Osteocyte (in vitro differentiated cells): Measurements from ENCODE around the gene BAAT. TPM values are rescaled to one million over a fixed set of nuclear protein-coding genes. Genes with fewer than 3 reads are reported as not detected.

ENCODE experiments used
- DNase-seq: peaks from one replicate; pipeline ENCODE4 v3.0.0; 2021; ENCODE audit warnings: mixed read lengths; ENCODE audit not compliant: unreplicated experiment; ENCODE audit errors: extremely low spot score
- H3K27ac Mint-ChIP-seq: one replicate; pipeline ENCODE4 v1.8.0; 2021; ENCODE audit warnings: mild to moderate bottlenecking, mixed read lengths; ENCODE audit not compliant: unreplicated experiment
- H3K27me3 Mint-ChIP-seq: one replicate; pipeline ENCODE4 v1.8.0; 2021; ENCODE audit warnings: mixed read lengths; ENCODE audit not compliant: unreplicated experiment
- H3K36me3 Mint-ChIP-seq: one replicate; pipeline ENCODE4 v1.8.0; 2021; ENCODE audit warnings: mixed read lengths; ENCODE audit not compliant: unreplicated experiment
- H3K4me1 Mint-ChIP-seq: one replicate; pipeline ENCODE4 v1.8.0; 2021; ENCODE audit warnings: mixed read lengths; ENCODE audit not compliant: unreplicated experiment
- H3K4me3 Mint-ChIP-seq: one replicate; pipeline ENCODE4 v1.8.0; 2021; ENCODE audit warnings: mild to moderate bottlenecking, moderate library complexity, mixed read lengths; ENCODE audit not compliant: unreplicated experiment
- H3K9me3 Mint-ChIP-seq: one replicate; pipeline ENCODE4 v1.8.0; 2021; ENCODE audit warnings: mixed read lengths; ENCODE audit not compliant: unreplicated experiment
- CTCF ChIP-seq: fragments of 200-600 bp; sonication (generic); IDR thresholded peaks from 2 replicates; pipeline ENCODE4 v1.5.0; 2021; ENCODE audit warnings: antibody characterized with exemption, mild to moderate bottlenecking, moderate library complexity
- total RNA-seq: library from RNA; stranded (reverse); gene quantifications from 2 replicates; pipeline ENCODE4 v1.2.1, GENCODE V29; 2021

Gene BAAT
- total RNA-seq, 1 donor from 2014 or later: 0.13 TPM

GRCh38 chr9:101398930-101399642, 14.3 kb upstream of the BAAT start:
- Mint-ChIP-seq H3K36me3 (peaks cover 51% of the 10 kb centered on the region), H3K27me3 (no peaks in the 10 kb centered on the region), H3K4me1 (peaks cover 40% of the 10 kb centered on the region), H3K27ac (peak overlapping the region; percentile 99), H3K9me3 (peaks cover 35% of the 10 kb centered on the region), H3K4me3 (peak overlapping the region; percentile 99)
- DNase-seq: no peak
- no peak for TF ChIP-seq CTCF

- DNase-seq: peak; percentile 98
- peaks cover 43% of the 10 kb centered on the region for H3K36me3 Mint-ChIP-seq
- peak within 1 kb of the TSS; percentile 99 for H3K4me3 Mint-ChIP-seq
- peaks cover 40% of the 10 kb centered on the region for H3K4me1 Mint-ChIP-seq
- H3K27ac Mint-ChIP-seq: peak within 1 kb of the TSS; percentile 99
- TF ChIP-seq CTCF: no peak
- H3K27me3 Mint-ChIP-seq: no peaks in the 10 kb centered on the region
- peaks cover 28% of the 10 kb centered on the region for H3K9me3 Mint-ChIP-seq
Measured at GRCh38 chr9:101398068-101398929, 13.5 kb upstream of the BAAT start, which contains the start of the genes MRPL50 and ZNF189. TSS of gene MRPL50 (minus strand) at chr9:101398618. CDS start at chr9:101398592, 26 bp downstream. TSS of gene ZNF189 (plus strand) at chr9:101398851. CDS start at chr9:101399157, 306 bp downstream.

GRCh38 chr9:101397746-101398067, 12.9 kb upstream of the BAAT start:
- no peaks in the 10 kb centered on the region for H3K27me3 Mint-ChIP-seq
- no peak for TF ChIP-seq CTCF
- H3K4me1 Mint-ChIP-seq: peaks cover 40% of the 10 kb centered on the region
- DNase-seq: no peak
- H3K4me3 Mint-ChIP-seq: peak overlapping the region; percentile 99
- H3K27ac Mint-ChIP-seq: peak overlapping the region; percentile 99
- H3K36me3 Mint-ChIP-seq: peaks cover 42% of the 10 kb centered on the region
- H3K9me3 Mint-ChIP-seq: peaks cover 27% of the 10 kb centered on the region

- Mint-ChIP-seq H3K4me3 (no peak overlapping the region), H3K27ac (no peak overlapping the region), H3K27me3 (no peaks in the 10 kb centered on the region), H3K4me1 (peaks cover 18% of the 10 kb centered on the region), H3K36me3 (peaks cover 32% of the 10 kb centered on the region), H3K9me3 (peaks cover 20% of the 10 kb centered on the region)
- DNase-seq: no peak
- TF ChIP-seq CTCF: no peak
Measured at GRCh38 chr9:101394687-101395086, 9.9 kb upstream of the BAAT start.

- Mint-ChIP-seq H3K4me3 (no peak overlapping the region), H3K9me3 (peaks cover 20% of the 10 kb centered on the region), H3K36me3 (peaks cover 37% of the 10 kb centered on the region), H3K27ac (no peak overlapping the region), H3K4me1 (peaks cover 12% of the 10 kb centered on the region), H3K27me3 (no peaks in the 10 kb centered on the region)
- no peak for TF ChIP-seq CTCF
- no peak for DNase-seq
Measured at GRCh38 chr9:101393135-101393534, 8.3 kb upstream of the BAAT start.
